Lower lobe of right lung (tissue), 2 donors: ENCODE measurements around the gene GNAT2. TPM values are rescaled to one million over a fixed set of nuclear protein-coding genes. Genes with fewer than 3 reads are reported as not detected.
"Not testable (repeated sequence)": the region's sequence is repeated elsewhere in the genome, so short reads cannot be mapped to it uniquely, and the experiment has no call there.

Experiments
- ATAC-seq, 2 donors: fragments of 200-7000 bp; cut with Tn5 transposase; one replicate each; pipeline ENCODE4 v1.9.1; 2020 to 2022; ENCODE audit warnings: mild to moderate bottlenecking in 2 of 2, moderate library complexity in 2 of 2
- DNase-seq: peaks from one replicate; pipeline ENCODE4 v3.0.0-alpha.2; 2020
- H3K27ac ChIP-seq: fragments of 200-600 bp; one replicate; pipeline ENCODE4 v1.8.0; 2022
- H3K27me3 ChIP-seq: fragments of 200-600 bp; one replicate; pipeline ENCODE4 v1.8.0; 2022; ENCODE audit warnings: low read depth
- H3K36me3 ChIP-seq: fragments of 200-600 bp; one replicate; pipeline ENCODE4 v1.8.0; 2022; ENCODE audit warnings: mild to moderate bottlenecking
- H3K4me1 ChIP-seq: fragments of 200-600 bp; one replicate; pipeline ENCODE4 v1.8.0; 2022
- H3K4me3 ChIP-seq: fragments of 200-600 bp; one replicate; pipeline ENCODE4 v1.8.0; 2022; ENCODE audit warnings: mild to moderate bottlenecking
- H3K9me3 ChIP-seq: fragments of 200-600 bp; one replicate; pipeline ENCODE4 v1.8.0; 2022
- CTCF ChIP-seq: fragments of 200-600 bp; IDR thresholded peaks from one replicate; pipeline ENCODE4 v1.8.0; 2022; ENCODE audit warnings: antibody characterized with exemption, mild to moderate bottlenecking
- intact Hi-C: fragments of 100-400 bp; cut with DNase I; formaldehyde crosslinking; loops from one replicate; pipeline ENCODE4 v1.11.0; 2022
- long read RNA-seq: library from polyadenylated mRNA; unstranded; transcript quantifications from one replicate; pipeline ENCODE4 v2.0.0, GENCODE V29; 2021
- total RNA-seq: library from RNA; stranded (reverse); fragmentation: NEBNext Ultra II Directional; extraction: Animal tissue kit (Norgen Biotek cat#: 25700); gene quantifications from one replicate; pipeline ENCODE4 v1.2.1, GENCODE V29; 2021
- donor health status: DM: no; HTN: yes; CAD: no; lungs with severe emphysema.

GNAT2 gene
- total RNA-seq = not detected
- long read RNA-seq, partial matches to known transcripts = 0 of 6 reads
- long read RNA-seq, other reads (novel, unspliced or antisense) = 6 of 6 reads

GRCh38 chr1:109619576-109620400, at the start of gene GNAT2, which contains the start of gene AMPD2:
Gene GNAT2 (minus strand): TSS chr1:109619616. CDS start chr1:109612870, 6,746 bp downstream.
Gene AMPD2 (plus strand): TSS chr1:109619837. CDS start chr1:109621176, 1,339 bp downstream.
- H3K4me3 ChIP-seq = peak within 1 kb of the TSS; percentile 85
- peak; percentile 90 for DNase-seq
- intact Hi-C loops = no loop called here
- H3K36me3 ChIP-seq = no peaks in the 10 kb centered on the region
- TF ChIP-seq CTCF = no peak
- H3K27ac ChIP-seq = peak within 1 kb of the TSS; percentile 87
- no peaks in the 10 kb centered on the region for H3K9me3 ChIP-seq
- H3K4me1 ChIP-seq = peaks cover 76% of the 10 kb centered on the region
- H3K27me3 ChIP-seq = no peaks in the 10 kb centered on the region
- ATAC-seq = peak; percentile 79 to 82

- Histone ChIP-seq H3K9me3 (no peaks in the 10 kb centered on the region), H3K27ac (no peak overlapping the region), H3K36me3 (peaks cover 5% of the 10 kb centered on the region), H3K4me1 (peaks cover 5% of the 10 kb centered on the region), H3K27me3 (no peaks in the 10 kb centered on the region), H3K4me3 (peak overlapping the region; percentile 59)
- no peak for DNase-seq
- TF ChIP-seq CTCF = no peak
- ATAC-seq = peak; percentile 11 to 15
- intact Hi-C loops = no loop called here
Observed at GRCh38 chr1:109668123-109668775, 48.8 kb upstream of the GNAT2 start.

DNA sequence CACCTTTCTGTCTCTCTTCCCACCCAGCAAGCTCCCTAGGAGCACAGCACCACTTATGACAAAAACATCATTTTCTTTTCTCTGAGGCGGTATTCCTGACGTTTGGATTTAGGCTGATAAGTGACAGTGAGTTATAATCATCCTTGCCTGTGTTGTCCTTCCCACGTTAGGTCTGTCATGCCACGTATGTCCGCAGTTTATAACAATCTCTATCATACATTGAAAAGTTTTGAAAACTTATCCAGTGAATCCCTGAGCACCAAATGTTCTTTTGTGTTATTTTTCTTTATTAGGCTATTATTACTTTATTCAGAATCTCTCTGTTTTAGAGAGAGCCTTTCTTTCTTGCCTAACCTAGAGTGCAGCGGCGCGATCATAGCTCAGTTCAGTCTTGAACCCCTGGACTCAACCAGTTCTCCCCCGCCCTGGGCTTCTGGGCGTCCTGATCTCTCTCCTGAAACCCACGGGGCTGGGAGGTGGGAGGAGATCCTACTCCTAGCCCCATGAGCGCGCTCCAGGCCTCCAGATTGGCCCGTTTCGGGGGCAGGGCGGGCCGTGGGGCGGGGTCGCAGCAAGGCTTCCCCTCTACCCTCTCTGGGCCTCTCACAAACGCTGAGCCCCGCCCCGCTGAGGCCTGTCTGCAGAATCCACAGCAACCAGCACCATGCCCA, 48.2 kb upstream of the GNAT2 start, which contains the start of gene GSTM2:
Gene GSTM2, plus strand, starts transcription at position 606 of the 671 bp plus-strand sequence. Its CDS starts 59 bp downstream, at position 665.
- Histone ChIP-seq H3K27ac (no peak within 1 kb of the TSS), H3K4me3 (peak within 1 kb of the TSS; percentile 59), H3K9me3 (no peaks in the 10 kb centered on the region), H3K4me1 (peaks cover 5% of the 10 kb centered on the region), H3K27me3 (no peaks in the 10 kb centered on the region), H3K36me3 (peaks cover 4% of the 10 kb centered on the region)
- DNase-seq (peak; percentile 94), ATAC-seq (peak; percentile 99 to 100)
- no peak for TF ChIP-seq CTCF
- intact Hi-C loops = no loop called here

GRCh38 chr1:109664671-109665070, 45.3 kb upstream of the GNAT2 start:
- H3K4me1 ChIP-seq = peaks cover 5% of the 10 kb centered on the region
- ATAC-seq (no peak), DNase-seq (no peak)
- H3K36me3 ChIP-seq = peaks cover 29% of the 10 kb centered on the region
- TF ChIP-seq CTCF = no peak
- intact Hi-C loops = no loop called here
- no peaks in the 10 kb centered on the region for H3K27me3 ChIP-seq
- H3K4me3 ChIP-seq = no peak overlapping the region
- H3K9me3 ChIP-seq = no peaks in the 10 kb centered on the region
- no peak overlapping the region for H3K27ac ChIP-seq

GRCh38 chr1:109661391-109661790, 42.0 kb upstream of the GNAT2 start:
- no peak for DNase-seq
- H3K4me1 ChIP-seq = peaks cover 3% of the 10 kb centered on the region
- intact Hi-C loops = no loop called here
- no peak overlapping the region for H3K4me3 ChIP-seq
- no peaks in the 10 kb centered on the region for H3K27me3 ChIP-seq
- H3K9me3 ChIP-seq = no peaks in the 10 kb centered on the region
- TF ChIP-seq CTCF = no peak
- H3K36me3 ChIP-seq = peaks cover 38% of the 10 kb centered on the region
- no peak overlapping the region for H3K27ac ChIP-seq
- no peak for ATAC-seq

DNA sequence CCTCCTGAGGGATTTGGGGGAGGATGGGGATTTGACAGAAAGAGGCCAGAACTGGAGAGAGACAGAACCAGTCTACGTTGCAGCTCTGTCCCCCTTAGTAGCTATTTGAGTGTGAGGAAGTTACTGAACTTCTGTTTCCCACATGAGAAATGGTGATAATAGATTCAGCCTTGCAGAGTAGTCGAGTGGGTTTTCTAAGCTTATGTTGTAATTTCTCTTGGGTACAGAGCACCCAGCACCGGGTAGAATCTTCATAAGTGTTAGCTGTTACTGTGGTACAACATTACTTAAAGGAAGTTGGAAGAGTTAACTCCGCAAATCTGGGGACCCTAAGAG, 41.2 kb upstream of the GNAT2 start:
- H3K27ac ChIP-seq, intact Hi-C loops, H3K4me1 ChIP-seq, H3K9me3 ChIP-seq, H3K27me3 ChIP-seq, DNase-seq, ATAC-seq, H3K4me3 ChIP-seq: not testable (repeated sequence)
- H3K36me3 ChIP-seq = peaks cover 38% of the 10 kb centered on the region
